HepG2 (cell line): ENCODE measurements around the gene ANKRD52.
"Not testable (repeated sequence)": the region's sequence is repeated elsewhere in the genome, so short reads cannot be mapped to it uniquely, and the experiment has no call there.

ENCODE experiments used
- BHLHE40 ChIP-seq: IDR thresholded peaks from 2 replicates; pipeline ENCODE4 v1.6.1; 2011; ENCODE audit warnings: low read length, improper control_type of control experiment
- EP300 ChIP-seq, 3 experiments: sonication (generic) in 1 of 3; formaldehyde crosslinking in 1 of 3; IDR thresholded peaks; 2 replicates each; pipeline versions ENCODE4 v1.5.1 to v1.6.1; 2011 to 2020; ENCODE audit warnings: low read depth in 2 of 3, low read length in 2 of 3, borderline replicate concordance in 1 of 3, improper control_type of control experiment in 1 of 3, mild to moderate bottlenecking in 1 of 3, missing genetic modification reagents in 1 of 3, moderate library complexity in 1 of 3
- HDAC1 ChIP-seq: sonication (generic); formaldehyde crosslinking; IDR thresholded peaks from 2 replicates; pipeline ENCODE4 v1.5.1; 2020; ENCODE audit warnings: mild to moderate bottlenecking, missing genetic modification reagents
- KDM4B ChIP-seq: sonication (generic); formaldehyde crosslinking; IDR thresholded peaks from 2 replicates; pipeline ENCODE4 v1.4.0; 2020; ENCODE audit warnings: missing genetic modification reagents
- NCOA1 ChIP-seq: sonication (generic); formaldehyde crosslinking; IDR thresholded peaks from 2 replicates; pipeline ENCODE4 v1.9.0; 2021; ENCODE audit warnings: missing genetic modification reagents
- NPAS2 ChIP-seq: sonication (generic); formaldehyde crosslinking; IDR thresholded peaks from 2 replicates; pipeline ENCODE4 v1.8.0; 2022; ENCODE audit warnings: mild to moderate bottlenecking, missing genetic modification reagents, borderline replicate concordance
- TAF15 ChIP-seq: fragments of 200-400 bp; formaldehyde crosslinking; IDR thresholded peaks from one replicate; pipeline ENCODE4 v1.6.1; 2018; ENCODE audit warnings: mild to moderate bottlenecking, low read depth, low read length; ENCODE audit not compliant: poor library complexity, severe bottlenecking
- ZNF160 ChIP-seq: sonication (generic); formaldehyde crosslinking; IDR thresholded peaks from 2 replicates; pipeline ENCODE4 v1.8.0; 2022; ENCODE audit warnings: mild to moderate bottlenecking, inconsistent platforms, missing genetic modification reagents
- ZNF788 ChIP-seq: sonication (generic); formaldehyde crosslinking; IDR thresholded peaks from 2 replicates; pipeline ENCODE4 v1.5.0; 2020; ENCODE audit warnings: mild to moderate bottlenecking, missing genetic modification reagents, borderline replicate concordance
- TF ChIP-seq, protein P1 (sequence below): sonication (generic); formaldehyde crosslinking; conservative IDR thresholded peaks from 2 replicates; pipeline ENCODE4 v1.8.1; 2023; ENCODE audit warnings: missing genetic modification reagents

DNA sequence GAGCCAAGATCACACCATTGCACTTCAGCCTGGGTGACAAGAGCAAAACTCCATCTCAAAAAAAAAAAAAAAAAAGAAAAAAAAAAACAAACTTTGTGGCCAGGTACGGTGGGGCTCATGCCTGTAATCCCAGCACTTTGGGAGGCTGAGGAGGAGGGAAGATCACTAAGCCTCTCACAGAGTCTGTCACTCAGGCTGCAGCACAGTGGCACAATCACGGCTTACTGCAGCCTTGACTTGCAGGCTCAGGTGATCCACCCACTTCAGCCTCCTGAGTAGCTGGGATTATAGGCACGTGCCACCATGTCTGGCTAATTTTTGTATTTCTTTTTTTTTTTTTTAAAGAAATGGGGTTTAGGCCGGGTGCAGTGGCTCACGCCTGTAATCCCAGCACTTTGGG lies 26.1 kb upstream of the ANKRD52 start:
- TF ChIP-seq NCOA1 (CRISPR knock-in tag); BHLHE40; HDAC1 (CRISPR knock-in tag); ZNF788 (CRISPR knock-in tag); ZNF160 (CRISPR knock-in tag); TAF15; NPAS2; KDM4B (CRISPR knock-in tag); EP300 (IDR thresholded peaks at IDR 0.05; ENCODE audit: low read depth in 2 of 2, low read length in 2 of 2); EP300 (CRISPR knock-in tag; IDR thresholded peaks at IDR 0.05; ENCODE audit: borderline replicate concordance): not testable (repeated sequence)
- TF ChIP-seq, protein P1, sequence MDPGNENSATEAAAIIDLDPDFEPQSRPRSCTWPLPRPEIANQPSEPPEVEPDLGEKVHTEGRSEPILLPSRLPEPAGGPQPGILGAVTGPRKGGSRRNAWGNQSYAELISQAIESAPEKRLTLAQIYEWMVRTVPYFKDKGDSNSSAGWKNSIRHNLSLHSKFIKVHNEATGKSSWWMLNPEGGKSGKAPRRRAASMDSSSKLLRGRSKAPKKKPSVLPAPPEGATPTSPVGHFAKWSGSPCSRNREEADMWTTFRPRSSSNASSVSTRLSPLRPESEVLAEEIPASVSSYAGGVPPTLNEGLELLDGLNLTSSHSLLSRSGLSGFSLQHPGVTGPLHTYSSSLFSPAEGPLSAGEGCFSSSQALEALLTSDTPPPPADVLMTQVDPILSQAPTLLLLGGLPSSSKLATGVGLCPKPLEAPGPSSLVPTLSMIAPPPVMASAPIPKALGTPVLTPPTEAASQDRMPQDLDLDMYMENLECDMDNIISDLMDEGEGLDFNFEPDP (CRISPR knock-in tag) = not testable (repeated sequence)
